GM23338 (cell line): Measurements from ENCODE around the gene EXOSC5. TPM values are rescaled to one million over a fixed set of nuclear protein-coding genes. Genes with fewer than 3 reads are reported as not detected.

Source experiments
- ATAC-seq: fragments of 200-7000 bp; cut with Tn5 transposase; 3 replicates; pipeline ENCODE4 v1.9.1; 2020
- DNase-seq: peaks from one replicate; pipeline ENCODE4 v3.0.0-alpha.2; 2015; ENCODE audit warnings: low spot score
- H2AFZ ChIP-seq: fragments of 200-600 bp; sonication (generic); 2 replicates; pipeline ENCODE4 v1.8.0; 2016; ENCODE audit warnings: antibody characterized with exemption, mild to moderate bottlenecking, moderate library complexity
- H3F3A ChIP-seq: fragments of 200-600 bp; sonication (generic); replicated peaks from 2 replicates; pipeline ENCODE4 v1.8.0; 2017; ENCODE audit warnings: antibody characterized with exemption, mixed run types, low read depth
- H3K27ac ChIP-seq: fragments of 200-600 bp; sonication (generic); 2 replicates; pipeline ENCODE4 v1.6.1; 2016; ENCODE audit warnings: low read depth
- H3K27me3 ChIP-seq: fragments of 200-600 bp; sonication (generic); 2 replicates; pipeline ENCODE4 v1.8.0; 2016; ENCODE audit warnings: mild to moderate bottlenecking, mixed run types, moderate library complexity; ENCODE audit not compliant: insufficient read depth
- H3K36me3 ChIP-seq: fragments of 200-600 bp; sonication (generic); 2 replicates; pipeline ENCODE4 v1.8.0; 2016; ENCODE audit warnings: mild to moderate bottlenecking; ENCODE audit not compliant: insufficient read depth
- H3K4me1 ChIP-seq: fragments of 200-600 bp; sonication (generic); 2 replicates; pipeline ENCODE4 v1.8.0; 2016; ENCODE audit warnings: mild to moderate bottlenecking, moderate library complexity; ENCODE audit not compliant: insufficient read depth
- H3K4me2 ChIP-seq: fragments of 200-600 bp; sonication (generic); 2 replicates; pipeline ENCODE4 v1.7.1; 2017; ENCODE audit warnings: mixed run types
- H3K4me3 ChIP-seq: fragments of 200-600 bp; sonication (generic); 2 replicates; pipeline ENCODE4 v1.6.1; 2016; ENCODE audit warnings: mixed run types
- H3K79me2 ChIP-seq: fragments of 200-600 bp; sonication (generic); replicated peaks from 2 replicates; pipeline ENCODE4 v1.8.0; 2017; ENCODE audit warnings: mild to moderate bottlenecking; ENCODE audit not compliant: insufficient read depth
- H3K9me2 ChIP-seq: fragments of 200-600 bp; sonication (generic); 2 replicates; pipeline ENCODE4 v1.8.0; 2017; ENCODE audit not compliant: insufficient read depth
- H4K20me1 ChIP-seq: fragments of 200-600 bp; sonication (generic); replicated peaks from 2 replicates; pipeline ENCODE4 v1.8.0; 2017; ENCODE audit warnings: mild to moderate bottlenecking; ENCODE audit not compliant: insufficient read depth
- H3K27ac Mint-ChIP-seq: 2 replicates; pipeline ENCODE4 v1.8.0; 2020; ENCODE audit warnings: inconsistent platforms, mild to moderate bottlenecking, moderate library complexity, mixed read lengths
- H3K27me3 Mint-ChIP-seq: 3 replicates; pipeline ENCODE4 v1.8.0; 2022; ENCODE audit warnings: low read depth, mild to moderate bottlenecking, moderate library complexity, mixed read lengths, inconsistent platforms; ENCODE audit not compliant: insufficient read depth, poor library complexity
- H3K36me3 Mint-ChIP-seq: 3 replicates; pipeline ENCODE4 v1.8.0; 2021; ENCODE audit warnings: low read depth, mild to moderate bottlenecking, inconsistent platforms, moderate library complexity, mixed read lengths
- H3K4me1 Mint-ChIP-seq: 3 replicates; pipeline ENCODE4 v1.8.0; 2020; ENCODE audit warnings: mild to moderate bottlenecking, inconsistent platforms, mixed read lengths
- H3K4me3 Mint-ChIP-seq: 3 replicates; pipeline ENCODE4 v1.8.0; 2021; ENCODE audit warnings: moderate library complexity, mild to moderate bottlenecking, inconsistent platforms, mixed read lengths
- H3K9me3 Mint-ChIP-seq: 3 replicates; pipeline ENCODE4 v1.8.0; 2020; ENCODE audit warnings: moderate library complexity, mild to moderate bottlenecking, inconsistent platforms, mixed read lengths
- CREB1 ChIP-seq: fragments of 250-450 bp; sonication (Bioruptor Pico); IDR thresholded peaks from 2 replicates; pipeline ENCODE4 v1.5.0; 2020; ENCODE audit warnings: low read depth, mild to moderate bottlenecking, moderate library complexity
- EZH2 ChIP-seq: fragments of 200-600 bp; sonication (generic); IDR thresholded peaks from one replicate; pipeline ENCODE4 v1.8.0; 2017; ENCODE audit warnings: antibody characterized with exemption, mild to moderate bottlenecking, low read depth; ENCODE audit not compliant: unreplicated experiment
- EZH2phosphoT487 ChIP-seq: fragments of 200-600 bp; sonication (generic); IDR thresholded peaks from one replicate; pipeline ENCODE4 v1.8.1; 2018; ENCODE audit warnings: antibody characterized with exemption; ENCODE audit not compliant: unreplicated experiment
- JUNB ChIP-seq: IDR thresholded peaks from one replicate; pipeline ENCODE4 v1.6.1; 2016; ENCODE audit warnings: antibody characterized with exemption; ENCODE audit not compliant: unreplicated experiment
- NANOG ChIP-seq: IDR thresholded peaks from 2 replicates; pipeline ENCODE4 v1.6.1; 2016; ENCODE audit warnings: antibody characterized with exemption, borderline replicate concordance
- POLR2AphosphoS5 ChIP-seq: IDR thresholded peaks from 2 replicates; pipeline ENCODE4 v1.6.1; 2016; ENCODE audit warnings: antibody characterized with exemption, low read depth
- STAT1 ChIP-seq: IDR thresholded peaks from one replicate; pipeline ENCODE4 v1.6.1; 2016; ENCODE audit warnings: antibody characterized with exemption; ENCODE audit not compliant: unreplicated experiment
- ZNF114 ChIP-seq: fragments of 250-450 bp; sonication (Bioruptor Pico); IDR thresholded peaks from 2 replicates; pipeline ENCODE4 v1.5.0; 2020; ENCODE audit warnings: mild to moderate bottlenecking, moderate library complexity
- ZNF331 ChIP-seq: fragments of 250-450 bp; sonication (Bioruptor Pico); IDR thresholded peaks from 2 replicates; pipeline ENCODE4 v1.5.0; 2020; ENCODE audit warnings: low read depth, mild to moderate bottlenecking, moderate library complexity
- polyA plus RNA-seq: library from polyadenylated mRNA; unstranded; fragments of >200 nt; fragmentation: Nextera tagmentation; extraction: Ambion mirVana; gene quantifications from 2 replicates; pipeline ENCODE4 v1.2.1, GENCODE V29; 2016
- total RNA-seq: library from RNA; depleted of rRNA; stranded (reverse); fragments of >200 nt; shearing (Covaris generic); gene quantifications from 2 replicates; pipeline ENCODE4 v1.2.3, GENCODE V29; 2014
- TF ChIP-seq, protein P1 (sequence below): IDR thresholded peaks from 2 replicates; pipeline ENCODE4 v1.6.1; 2016; ENCODE audit warnings: antibody characterized with exemption
- TF ChIP-seq, protein P2 (sequence below): fragments of 250-450 bp; sonication (Bioruptor Pico); IDR thresholded peaks from 2 replicates; pipeline ENCODE4 v1.5.0; 2020; ENCODE audit warnings: mild to moderate bottlenecking, moderate library complexity
- TF ChIP-seq, protein P3 (sequence below), 2 experiments: fragments of 200-600 bp in 1 of 2; sonication (generic) in 1 of 2; conservative IDR thresholded peaks; 2 replicates each; pipeline versions ENCODE4 v1.5.1 to v1.6.1; 2016 to 2017; ENCODE audit warnings: antibody characterized with exemption in 2 of 2, low read depth in 2 of 2, mild to moderate bottlenecking in 2 of 2, moderate library complexity in 1 of 2

EXOSC5 gene
- total and polyA plus RNA-seq, 2 experiments from 2014 or later = 65.1 to 125 TPM

DNA sequence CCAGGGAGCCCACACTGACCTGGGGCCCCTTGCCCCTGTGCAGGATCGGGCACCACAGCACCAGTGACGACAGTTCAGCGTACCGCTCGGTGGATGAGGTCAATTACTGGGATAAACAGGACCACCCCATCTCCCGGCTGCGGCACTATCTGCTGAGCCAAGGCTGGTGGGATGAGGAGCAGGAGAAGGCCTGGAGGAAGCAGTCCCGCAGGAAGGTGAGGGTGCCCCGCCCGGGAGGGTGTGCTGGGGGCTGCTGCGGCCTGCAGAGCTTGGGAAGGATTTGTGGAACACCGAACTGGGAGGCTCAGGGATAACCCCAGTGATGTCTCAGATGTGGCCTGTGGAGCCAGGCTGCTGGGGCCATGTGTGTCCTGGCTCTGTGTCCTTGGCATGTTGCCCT is 25.8 kb upstream of the EXOSC5 start:
- Histone ChIP-seq H3K27ac (no peak overlapping the region), H3K4me1 (peaks cover 5% of the 10 kb centered on the region), H3F3A (peaks cover 2% of the 10 kb centered on the region; the same call in 1 of the 2 replicates), H3K79me2 (no peaks in the 10 kb centered on the region), H2AFZ (no peak overlapping the region), H3K9me2 (no peaks in the 10 kb centered on the region), H3K4me3 (no peak overlapping the region), H3K4me2 (no peak overlapping the region), H3K27me3 (no peaks in the 10 kb centered on the region), H3K36me3 (no peaks in the 10 kb centered on the region), H4K20me1 (no peaks in the 10 kb centered on the region)
- H3K27ac Mint-ChIP-seq = no peak overlapping the region
- H3K4me1 Mint-ChIP-seq = peaks cover 9% of the 10 kb centered on the region
- ATAC-seq = no peak
- peaks cover 25% of the 10 kb centered on the region for H3K36me3 Mint-ChIP-seq
- H3K9me3 Mint-ChIP-seq = no peaks in the 10 kb centered on the region
- peaks cover 5% of the 10 kb centered on the region for H3K27me3 Mint-ChIP-seq
- TF ChIP-seq, protein P1, sequence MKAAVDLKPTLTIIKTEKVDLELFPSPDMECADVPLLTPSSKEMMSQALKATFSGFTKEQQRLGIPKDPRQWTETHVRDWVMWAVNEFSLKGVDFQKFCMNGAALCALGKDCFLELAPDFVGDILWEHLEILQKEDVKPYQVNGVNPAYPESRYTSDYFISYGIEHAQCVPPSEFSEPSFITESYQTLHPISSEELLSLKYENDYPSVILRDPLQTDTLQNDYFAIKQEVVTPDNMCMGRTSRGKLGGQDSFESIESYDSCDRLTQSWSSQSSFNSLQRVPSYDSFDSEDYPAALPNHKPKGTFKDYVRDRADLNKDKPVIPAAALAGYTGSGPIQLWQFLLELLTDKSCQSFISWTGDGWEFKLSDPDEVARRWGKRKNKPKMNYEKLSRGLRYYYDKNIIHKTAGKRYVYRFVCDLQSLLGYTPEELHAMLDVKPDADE = no peak
- H3K4me3 Mint-ChIP-seq = no peak overlapping the region
- DNase-seq = no peak

DNA sequence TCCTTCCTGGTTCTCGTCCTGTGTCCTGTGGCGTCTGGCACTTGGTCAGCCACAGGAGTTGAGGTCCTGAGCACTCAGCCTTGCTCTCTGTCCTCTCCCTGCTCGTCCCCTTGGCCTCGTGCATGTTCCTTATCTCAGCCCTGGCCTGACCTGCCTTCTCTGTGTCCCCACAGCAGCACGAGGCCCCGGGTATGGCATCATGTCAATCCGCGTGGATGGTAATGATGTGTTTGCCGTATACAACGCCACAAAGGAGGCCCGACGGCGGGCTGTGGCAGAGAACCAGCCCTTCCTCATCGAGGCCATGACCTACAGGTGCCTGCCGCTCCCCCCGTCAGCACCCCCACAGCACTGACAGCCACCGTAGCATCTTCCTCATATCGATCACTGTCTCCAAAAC is 25.3 kb upstream of the EXOSC5 start:
- Histone ChIP-seq H3F3A (peaks cover 2% of the 10 kb centered on the region; the same call in 1 of the 2 replicates), H3K4me3 (no peak overlapping the region), H3K4me1 (peaks cover 5% of the 10 kb centered on the region), H4K20me1 (no peaks in the 10 kb centered on the region), H3K27ac (no peak overlapping the region), H2AFZ (no peak overlapping the region), H3K9me2 (no peaks in the 10 kb centered on the region), H3K27me3 (no peaks in the 10 kb centered on the region), H3K79me2 (no peaks in the 10 kb centered on the region), H3K4me2 (no peak overlapping the region), H3K36me3 (no peaks in the 10 kb centered on the region)
- H3K36me3 Mint-ChIP-seq = peaks cover 25% of the 10 kb centered on the region
- H3K9me3 Mint-ChIP-seq = no peaks in the 10 kb centered on the region
- ATAC-seq (no peak), DNase-seq (no peak)
- peaks cover 5% of the 10 kb centered on the region for H3K27me3 Mint-ChIP-seq
- H3K27ac Mint-ChIP-seq = no peak overlapping the region
- no peak overlapping the region for H3K4me3 Mint-ChIP-seq
- peaks cover 5% of the 10 kb centered on the region for H3K4me1 Mint-ChIP-seq
- TF ChIP-seq ZNF114 (CRISPR knock-in tag) = no peak
- TF ChIP-seq, protein P1 = no peak
- TF ChIP-seq POLR2AphosphoS5 = no peak
- TF ChIP-seq, protein P2, sequence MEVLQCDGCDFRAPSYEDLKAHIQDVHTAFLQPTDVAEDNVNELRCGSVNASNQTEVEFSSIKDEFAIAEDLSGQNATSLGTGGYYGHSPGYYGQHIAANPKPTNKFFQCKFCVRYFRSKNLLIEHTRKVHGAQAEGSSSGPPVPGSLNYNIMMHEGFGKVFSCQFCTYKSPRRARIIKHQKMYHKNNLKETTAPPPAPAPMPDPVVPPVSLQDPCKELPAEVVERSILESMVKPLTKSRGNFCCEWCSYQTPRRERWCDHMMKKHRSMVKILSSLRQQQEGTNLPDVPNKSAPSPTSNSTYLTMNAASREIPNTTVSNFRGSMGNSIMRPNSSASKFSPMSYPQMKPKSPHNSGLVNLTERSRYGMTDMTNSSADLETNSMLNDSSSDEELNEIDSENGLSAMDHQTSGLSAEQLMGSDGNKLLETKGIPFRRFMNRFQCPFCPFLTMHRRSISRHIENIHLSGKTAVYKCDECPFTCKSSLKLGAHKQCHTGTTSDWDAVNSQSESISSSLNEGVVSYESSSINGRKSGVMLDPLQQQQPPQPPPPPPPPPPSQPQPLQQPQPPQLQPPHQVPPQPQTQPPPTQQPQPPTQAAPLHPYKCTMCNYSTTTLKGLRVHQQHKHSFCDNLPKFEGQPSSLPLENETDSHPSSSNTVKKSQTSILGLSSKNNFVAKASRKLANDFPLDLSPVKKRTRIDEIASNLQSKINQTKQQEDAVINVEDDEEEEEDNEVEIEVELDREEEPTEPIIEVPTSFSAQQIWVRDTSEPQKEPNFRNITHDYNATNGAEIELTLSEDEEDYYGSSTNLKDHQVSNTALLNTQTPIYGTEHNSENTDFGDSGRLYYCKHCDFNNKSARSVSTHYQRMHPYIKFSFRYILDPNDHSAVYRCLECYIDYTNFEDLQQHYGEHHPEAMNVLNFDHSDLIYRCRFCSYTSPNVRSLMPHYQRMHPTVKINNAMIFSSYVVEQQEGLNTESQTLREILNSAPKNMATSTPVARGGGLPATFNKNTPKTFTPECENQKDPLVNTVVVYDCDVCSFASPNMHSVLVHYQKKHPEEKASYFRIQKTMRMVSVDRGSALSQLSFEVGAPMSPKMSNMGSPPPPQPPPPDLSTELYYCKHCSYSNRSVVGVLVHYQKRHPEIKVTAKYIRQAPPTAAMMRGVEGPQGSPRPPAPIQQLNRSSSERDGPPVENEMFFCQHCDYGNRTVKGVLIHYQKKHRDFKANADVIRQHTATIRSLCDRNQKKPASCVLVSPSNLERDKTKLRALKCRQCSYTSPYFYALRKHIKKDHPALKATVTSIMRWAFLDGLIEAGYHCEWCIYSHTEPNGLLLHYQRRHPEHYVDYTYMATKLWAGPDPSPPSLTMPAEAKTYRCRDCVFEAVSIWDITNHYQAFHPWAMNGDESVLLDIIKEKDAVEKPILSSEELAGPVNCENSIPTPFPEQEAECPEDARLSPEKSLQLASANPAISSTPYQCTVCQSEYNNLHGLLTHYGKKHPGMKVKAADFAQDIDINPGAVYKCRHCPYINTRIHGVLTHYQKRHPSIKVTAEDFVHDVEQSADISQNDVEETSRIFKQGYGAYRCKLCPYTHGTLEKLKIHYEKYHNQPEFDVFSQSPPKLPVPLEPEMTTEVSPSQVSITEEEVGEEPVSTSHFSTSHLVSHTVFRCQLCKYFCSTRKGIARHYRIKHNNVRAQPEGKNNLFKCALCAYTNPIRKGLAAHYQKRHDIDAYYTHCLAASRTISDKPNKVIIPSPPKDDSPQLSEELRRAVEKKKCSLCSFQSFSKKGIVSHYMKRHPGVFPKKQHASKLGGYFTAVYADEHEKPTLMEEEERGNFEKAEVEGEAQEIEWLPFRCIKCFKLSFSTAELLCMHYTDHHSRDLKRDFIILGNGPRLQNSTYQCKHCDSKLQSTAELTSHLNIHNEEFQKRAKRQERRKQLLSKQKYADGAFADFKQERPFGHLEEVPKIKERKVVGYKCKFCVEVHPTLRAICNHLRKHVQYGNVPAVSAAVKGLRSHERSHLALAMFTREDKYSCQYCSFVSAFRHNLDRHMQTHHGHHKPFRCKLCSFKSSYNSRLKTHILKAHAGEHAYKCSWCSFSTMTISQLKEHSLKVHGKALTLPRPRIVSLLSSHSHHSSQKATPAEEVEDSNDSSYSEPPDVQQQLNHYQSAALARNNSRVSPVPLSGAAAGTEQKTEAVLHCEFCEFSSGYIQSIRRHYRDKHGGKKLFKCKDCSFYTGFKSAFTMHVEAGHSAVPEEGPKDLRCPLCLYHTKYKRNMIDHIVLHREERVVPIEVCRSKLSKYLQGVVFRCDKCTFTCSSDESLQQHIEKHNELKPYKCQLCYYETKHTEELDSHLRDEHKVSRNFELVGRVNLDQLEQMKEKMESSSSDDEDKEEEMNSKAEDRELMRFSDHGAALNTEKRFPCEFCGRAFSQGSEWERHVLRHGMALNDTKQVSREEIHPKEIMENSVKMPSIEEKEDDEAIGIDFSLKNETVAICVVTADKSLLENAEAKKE = no peak
- no peak for TF ChIP-seq EZH2
- TF ChIP-seq, protein P3, sequence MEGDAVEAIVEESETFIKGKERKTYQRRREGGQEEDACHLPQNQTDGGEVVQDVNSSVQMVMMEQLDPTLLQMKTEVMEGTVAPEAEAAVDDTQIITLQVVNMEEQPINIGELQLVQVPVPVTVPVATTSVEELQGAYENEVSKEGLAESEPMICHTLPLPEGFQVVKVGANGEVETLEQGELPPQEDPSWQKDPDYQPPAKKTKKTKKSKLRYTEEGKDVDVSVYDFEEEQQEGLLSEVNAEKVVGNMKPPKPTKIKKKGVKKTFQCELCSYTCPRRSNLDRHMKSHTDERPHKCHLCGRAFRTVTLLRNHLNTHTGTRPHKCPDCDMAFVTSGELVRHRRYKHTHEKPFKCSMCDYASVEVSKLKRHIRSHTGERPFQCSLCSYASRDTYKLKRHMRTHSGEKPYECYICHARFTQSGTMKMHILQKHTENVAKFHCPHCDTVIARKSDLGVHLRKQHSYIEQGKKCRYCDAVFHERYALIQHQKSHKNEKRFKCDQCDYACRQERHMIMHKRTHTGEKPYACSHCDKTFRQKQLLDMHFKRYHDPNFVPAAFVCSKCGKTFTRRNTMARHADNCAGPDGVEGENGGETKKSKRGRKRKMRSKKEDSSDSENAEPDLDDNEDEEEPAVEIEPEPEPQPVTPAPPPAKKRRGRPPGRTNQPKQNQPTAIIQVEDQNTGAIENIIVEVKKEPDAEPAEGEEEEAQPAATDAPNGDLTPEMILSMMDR (conservative IDR thresholded peaks at IDR 0.05; ENCODE audit: low read depth in 2 of 2) = no peak
- TF ChIP-seq EZH2phosphoT487 = no peak
- no peak for TF ChIP-seq STAT1
- no peak for TF ChIP-seq ZNF331 (CRISPR knock-in tag)
- no peak for TF ChIP-seq JUNB
- TF ChIP-seq CREB1 (CRISPR knock-in tag) = no peak
- TF ChIP-seq NANOG = no peak
